Common myeloid progenitor, CD34-positive (primary cell): Measurements from ENCODE around the gene TPST2.

Experiments used
- CTCF ChIA-PET: fragments of 350-600 bp; sonication (Branson Sonifier 250); formaldehyde crosslinking; loops from one replicate; lab custom pipeline; 2021; ENCODE audit warnings: antibody characterized with exemption; lab: Charles Lee
- POLR2A ChIA-PET: fragments of 350-600 bp; sonication (Branson Sonifier 250); formaldehyde crosslinking; loops from one replicate; lab custom pipeline; 2021; ENCODE audit warnings: antibody characterized with exemption; lab: Charles Lee
- DNase-seq, 3 donors: peaks; one replicate each; pipeline versions ENCODE4 v3.0.0 to v3.0.0-alpha.2; 2013
- H3K27ac ChIP-seq, 2 experiments: 1 replicate in 1 of 2; 2 replicates in 1 of 2; pipeline ENCODE4 v1.7.0; 2013; ENCODE audit warnings: inconsistent platforms in 2 of 2, low read length in 2 of 2, mild to moderate bottlenecking in 2 of 2, low read depth in 1 of 2, moderate library complexity in 1 of 2; ENCODE audit not compliant: severe bottlenecking in 2 of 2, insufficient read depth in 1 of 2, poor library complexity in 1 of 2
- H3K27me3 ChIP-seq, 5 experiments: replicated peaks in 2 of 5; 1 replicate in 3 of 5; 2 replicates in 2 of 5; pipeline versions ENCODE4 v1.6.1 to v1.7.0; 2013; ENCODE audit warnings: low read length in 4 of 5, mild to moderate bottlenecking in 2 of 5, moderate library complexity in 2 of 5, inconsistent platforms in 1 of 5; ENCODE audit not compliant: insufficient read depth in 5 of 5, control insufficient read depth in 4 of 5
- H3K36me3 ChIP-seq, 4 experiments: 1 replicate in 2 of 4; 2 replicates in 2 of 4; pipeline versions ENCODE4 v1.6.1 to v1.7.0; 2013; ENCODE audit warnings: low read length in 3 of 4, control low read depth in 1 of 4, mild to moderate bottlenecking in 1 of 4; ENCODE audit not compliant: control insufficient read depth in 4 of 4, insufficient read depth in 4 of 4
- H3K4me1 ChIP-seq, 4 experiments: 1 replicate in 3 of 4; 2 replicates in 1 of 4; pipeline versions ENCODE4 v1.6.1 to v1.7.1; 2013; ENCODE audit warnings: low read length in 3 of 4, mild to moderate bottlenecking in 3 of 4, control low read depth in 1 of 4, inconsistent platforms in 1 of 4, moderate library complexity in 1 of 4; ENCODE audit not compliant: control insufficient read depth in 4 of 4, insufficient read depth in 4 of 4; ENCODE audit errors: control extremely low read depth in 1 of 4
- H3K4me3 ChIP-seq, 7 experiments: 1 replicate in 4 of 7; 2 replicates in 3 of 7; pipeline versions ENCODE4 v1.5.1 to v1.7.0; 2013; ENCODE audit warnings: mild to moderate bottlenecking in 7 of 7, low read length in 6 of 7, moderate library complexity in 6 of 7, inconsistent platforms in 2 of 7, low read depth in 2 of 7, control low read depth in 1 of 7; ENCODE audit not compliant: insufficient read depth in 4 of 7, control insufficient read depth in 1 of 7; ENCODE audit errors: extremely low read depth in 1 of 7
- H3K9me3 ChIP-seq, 5 experiments: 1 replicate in 4 of 5; 2 replicates in 1 of 5; pipeline versions ENCODE4 v1.6.1 to v1.7.1; 2013; ENCODE audit warnings: low read length in 4 of 5, mild to moderate bottlenecking in 2 of 5, inconsistent platforms in 1 of 5, low read depth in 1 of 5, moderate library complexity in 1 of 5; ENCODE audit not compliant: control insufficient read depth in 4 of 5, insufficient read depth in 2 of 5; ENCODE audit errors: control extremely low read depth in 1 of 5
- WGBS: methylation state at CpG from one replicate; pipeline ENCODE4 v1.1.5; 2013; ENCODE audit not compliant: insufficient coverage; 5-methylcytosine and 5-hydroxymethylcytosine counted together

TPST2 gene

GRCh38 chr22:26612652-26613051 is 22.7 kb upstream of the TPST2 start:
- WGBS: 94% methylated on average over 2 of the region's 4 CpGs
- POLR2A ChIA-PET: no interaction called here
- Histone ChIP-seq H3K4me1 (peaks cover 4 to 26% (median 22%) of the 10 kb centered on the region in 4 experiments), H3K4me3 (no peak overlapping the region), H3K9me3 (no peaks in the 10 kb centered on the region), H3K27ac (no peak overlapping the region), H3K27me3 (no peaks in the 10 kb centered on the region), H3K36me3 (no peaks in the 10 kb centered on the region)
- DNase-seq: no peak
- CTCF ChIA-PET: interaction anchor here (0.9 to 1.1 kb wide), 2 partner anchors 18 to 28 kb away, joined by 3 read pairs; no protein-coding TSS in a partner anchor

GRCh38 chr22:26610996-26611395 is 21.1 kb upstream of the TPST2 start:
- DNase-seq: no peak
- WGBS: 89% methylated on average over 1 of the region's 2 CpGs
- Histone ChIP-seq H3K36me3 (no peaks in the 10 kb centered on the region), H3K4me1 (peaks cover 4 to 10% (median 9%) of the 10 kb centered on the region in 4 experiments), H3K4me3 (no peak overlapping the region), H3K27ac (no peak overlapping the region), H3K9me3 (no peaks in the 10 kb centered on the region), H3K27me3 (no peaks in the 10 kb centered on the region)
- POLR2A ChIA-PET: no interaction called here
- CTCF ChIA-PET: no interaction called here

- CTCF ChIA-PET: no interaction called here
- peak in 2 of 3 donors; percentile 52 to 59 for DNase-seq
- POLR2A ChIA-PET: no interaction called here
- H3K4me3 ChIP-seq: no peak overlapping the region
- H3K36me3 ChIP-seq: no peaks in the 10 kb centered on the region
- H3K27ac ChIP-seq: no peak overlapping the region
- 93% methylated on average over 11 of the region's 12 CpGs for WGBS
- H3K4me1 ChIP-seq: peaks cover 4 to 6% (median 4%) of the 10 kb centered on the region in 4 experiments
- no peaks in the 10 kb centered on the region for H3K27me3 ChIP-seq
- no peaks in the 10 kb centered on the region for H3K9me3 ChIP-seq
Measured at GRCh38 chr22:26610072-26610958, 20.4 kb upstream of the TPST2 start.

- Histone ChIP-seq H3K27me3 (no peaks in the 10 kb centered on the region), H3K4me3 (no peak overlapping the region), H3K9me3 (no peaks in the 10 kb centered on the region), H3K4me1 (no peaks in the 10 kb centered on the region), H3K27ac (no peak overlapping the region), H3K36me3 (no peaks in the 10 kb centered on the region)
- WGBS: 100% methylated on average over 2 of the region's 2 CpGs
- CTCF ChIA-PET: interaction anchor here (0.9 kb wide), 1 partner anchor 32 kb away, joined by 3 read pairs; no protein-coding TSS in a partner anchor
- POLR2A ChIA-PET: no interaction called here
- DNase-seq: no peak
Measured at GRCh38 chr22:26609287-26609686, 19.4 kb upstream of the TPST2 start.

GRCh38 chr22:26608129-26608528 is 18.2 kb upstream of the TPST2 start:
- POLR2A ChIA-PET: no interaction called here
- no peaks in the 10 kb centered on the region for H3K27me3 ChIP-seq
- no peaks in the 10 kb centered on the region for H3K4me1 ChIP-seq
- H3K4me3 ChIP-seq: no peak overlapping the region
- DNase-seq: no peak
- no peaks in the 10 kb centered on the region for H3K36me3 ChIP-seq
- H3K9me3 ChIP-seq: no peaks in the 10 kb centered on the region
- H3K27ac ChIP-seq: no peak overlapping the region
- no CpG with 5 or more reads among the region's 2 CpGs for WGBS
- CTCF ChIA-PET: interaction anchor here (1.1 to 3.7 kb wide), 2 partner anchors 9 to 16 kb away, joined by 4 to 10 read pairs; partner anchors contain the start of gene CRYBB1

- DNase-seq: no peak
- WGBS: 67% methylated on average over 1 of the region's 4 CpGs
Measured at GRCh38 chr22:26606611-26607010, 16.7 kb upstream of the TPST2 start.

GRCh38 chr22:26604368-26604767 is 14.4 kb upstream of the TPST2 start:
- Histone ChIP-seq H3K9me3 (no peaks in the 10 kb centered on the region), H3K4me1 (no peaks in the 10 kb centered on the region), H3K4me3 (no peak overlapping the region), H3K27me3 (no peaks in the 10 kb centered on the region), H3K36me3 (no peaks in the 10 kb centered on the region), H3K27ac (no peak overlapping the region)
- POLR2A ChIA-PET: interaction anchor here (0.6 kb wide), 1 partner anchor 11 kb away, joined by 4 read pairs; no protein-coding TSS in a partner anchor
- 60% methylated on average over 1 of the region's 1 CpG for WGBS
- CTCF ChIA-PET: interaction anchor here (3.7 kb wide), 1 partner anchor 13 kb away, joined by 10 read pairs; the partner anchor contains the start of gene CRYBB1
- no peak for DNase-seq

More at GRCh38 chr22:26606611-26607010, 16.7 kb upstream of the TPST2 start:
- Histone ChIP-seq H3K4me1 (no peaks in the 10 kb centered on the region), H3K27ac (no peak overlapping the region), H3K9me3 (no peaks in the 10 kb centered on the region), H3K36me3 (no peaks in the 10 kb centered on the region), H3K27me3 (no peaks in the 10 kb centered on the region), H3K4me3 (no peak overlapping the region)
- CTCF ChIA-PET: interaction anchor here (1.0 to 3.7 kb wide), 2 partner anchors 11 to 13 kb away, joined by 3 to 10 read pairs; partner anchors contain the start of gene CRYBB1
- POLR2A ChIA-PET: interaction anchor here (0.6 kb wide), 1 partner anchor 45 kb away, joined by 5 read pairs; no protein-coding TSS in a partner anchor
